ENCODE results near the gene LRP11. TPM values are rescaled to one million over a fixed set of nuclear protein-coding genes. Genes with fewer than 3 reads are reported as not detected.

LRP11 gene
- total and polyA plus RNA-seq, 9 of the 15 experiments (the other 6 are each of a cell fraction or from before 2014, with no cell fraction given) = 0.51 to 3.5 (median 2.4) TPM

- TF ChIP-seq NFYB (IDR thresholded peaks at IDR 0.05; ENCODE audit: extremely low read depth, insufficient read length) = no peak
- no peak for TF ChIP-seq NR2C1 (IDR thresholded peaks at IDR 0.05)
- TF ChIP-seq NR2C1 (tag; IDR thresholded peaks at IDR 0.05) = no peak
- TF ChIP-seq GABPB1 (CRISPR knock-in tag; IDR thresholded peaks at IDR 0.05) = 0 out of 2 replicates have a peak, but pooled peaks have one; percentile 27
- no peak for TF ChIP-seq HMG20A (CRISPR knock-in tag; conservative IDR thresholded peaks at IDR 0.05)
- TF ChIP-seq HDAC2 (IDR thresholded peaks at IDR 0.05) = peak; percentile 22; the same call in 1 of the 2 replicates
- no peak for TF ChIP-seq ZBTB1 (CRISPR knock-in tag; IDR thresholded peaks at IDR 0.05; ENCODE audit: borderline replicate concordance, low read depth)
- TF ChIP-seq ZC3H8 (IDR thresholded peaks at IDR 0.05) = no peak
- TF ChIP-seq, protein P1, sequence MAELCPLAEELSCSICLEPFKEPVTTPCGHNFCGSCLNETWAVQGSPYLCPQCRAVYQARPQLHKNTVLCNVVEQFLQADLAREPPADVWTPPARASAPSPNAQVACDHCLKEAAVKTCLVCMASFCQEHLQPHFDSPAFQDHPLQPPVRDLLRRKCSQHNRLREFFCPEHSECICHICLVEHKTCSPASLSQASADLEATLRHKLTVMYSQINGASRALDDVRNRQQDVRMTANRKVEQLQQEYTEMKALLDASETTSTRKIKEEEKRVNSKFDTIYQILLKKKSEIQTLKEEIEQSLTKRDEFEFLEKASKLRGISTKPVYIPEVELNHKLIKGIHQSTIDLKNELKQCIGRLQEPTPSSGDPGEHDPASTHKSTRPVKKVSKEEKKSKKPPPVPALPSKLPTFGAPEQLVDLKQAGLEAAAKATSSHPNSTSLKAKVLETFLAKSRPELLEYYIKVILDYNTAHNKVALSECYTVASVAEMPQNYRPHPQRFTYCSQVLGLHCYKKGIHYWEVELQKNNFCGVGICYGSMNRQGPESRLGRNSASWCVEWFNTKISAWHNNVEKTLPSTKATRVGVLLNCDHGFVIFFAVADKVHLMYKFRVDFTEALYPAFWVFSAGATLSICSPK (IDR thresholded peaks at IDR 0.05; ENCODE audit: borderline replicate concordance) = no peak
- TF ChIP-seq, protein P2, sequence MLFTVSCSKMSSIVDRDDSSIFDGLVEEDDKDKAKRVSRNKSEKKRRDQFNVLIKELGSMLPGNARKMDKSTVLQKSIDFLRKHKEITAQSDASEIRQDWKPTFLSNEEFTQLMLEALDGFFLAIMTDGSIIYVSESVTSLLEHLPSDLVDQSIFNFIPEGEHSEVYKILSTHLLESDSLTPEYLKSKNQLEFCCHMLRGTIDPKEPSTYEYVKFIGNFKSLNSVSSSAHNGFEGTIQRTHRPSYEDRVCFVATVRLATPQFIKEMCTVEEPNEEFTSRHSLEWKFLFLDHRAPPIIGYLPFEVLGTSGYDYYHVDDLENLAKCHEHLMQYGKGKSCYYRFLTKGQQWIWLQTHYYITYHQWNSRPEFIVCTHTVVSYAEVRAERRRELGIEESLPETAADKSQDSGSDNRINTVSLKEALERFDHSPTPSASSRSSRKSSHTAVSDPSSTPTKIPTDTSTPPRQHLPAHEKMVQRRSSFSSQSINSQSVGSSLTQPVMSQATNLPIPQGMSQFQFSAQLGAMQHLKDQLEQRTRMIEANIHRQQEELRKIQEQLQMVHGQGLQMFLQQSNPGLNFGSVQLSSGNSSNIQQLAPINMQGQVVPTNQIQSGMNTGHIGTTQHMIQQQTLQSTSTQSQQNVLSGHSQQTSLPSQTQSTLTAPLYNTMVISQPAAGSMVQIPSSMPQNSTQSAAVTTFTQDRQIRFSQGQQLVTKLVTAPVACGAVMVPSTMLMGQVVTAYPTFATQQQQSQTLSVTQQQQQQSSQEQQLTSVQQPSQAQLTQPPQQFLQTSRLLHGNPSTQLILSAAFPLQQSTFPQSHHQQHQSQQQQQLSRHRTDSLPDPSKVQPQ (CRISPR knock-in tag; IDR thresholded peaks at IDR 0.05; ENCODE audit: borderline replicate concordance) = no peak
- TF ChIP-seq YY1 (IDR thresholded peaks at IDR 0.05; ENCODE audit: borderline replicate concordance in 1 of 3, control insufficient read depth in 1 of 3, extremely low read depth in 1 of 3, insufficient read depth in 3 of 3, insufficient read length in 1 of 3, insufficient replicate concordance in 2 of 3, low read depth in 1 of 3, low read length in 2 of 3) = peak in 1 of 3 experiments; percentile 74
- TF ChIP-seq, protein P3, sequence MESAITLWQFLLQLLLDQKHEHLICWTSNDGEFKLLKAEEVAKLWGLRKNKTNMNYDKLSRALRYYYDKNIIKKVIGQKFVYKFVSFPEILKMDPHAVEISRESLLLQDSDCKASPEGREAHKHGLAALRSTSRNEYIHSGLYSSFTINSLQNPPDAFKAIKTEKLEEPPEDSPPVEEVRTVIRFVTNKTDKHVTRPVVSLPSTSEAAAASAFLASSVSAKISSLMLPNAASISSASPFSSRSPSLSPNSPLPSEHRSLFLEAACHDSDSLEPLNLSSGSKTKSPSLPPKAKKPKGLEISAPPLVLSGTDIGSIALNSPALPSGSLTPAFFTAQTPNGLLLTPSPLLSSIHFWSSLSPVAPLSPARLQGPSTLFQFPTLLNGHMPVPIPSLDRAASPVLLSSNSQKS (CRISPR knock-in tag; IDR thresholded peaks at IDR 0.05) = no peak
- no peak for TF ChIP-seq POLR2AphosphoS2 (IDR thresholded peaks at IDR 0.05; ENCODE audit: low read length)
- TF ChIP-seq, protein P4, sequence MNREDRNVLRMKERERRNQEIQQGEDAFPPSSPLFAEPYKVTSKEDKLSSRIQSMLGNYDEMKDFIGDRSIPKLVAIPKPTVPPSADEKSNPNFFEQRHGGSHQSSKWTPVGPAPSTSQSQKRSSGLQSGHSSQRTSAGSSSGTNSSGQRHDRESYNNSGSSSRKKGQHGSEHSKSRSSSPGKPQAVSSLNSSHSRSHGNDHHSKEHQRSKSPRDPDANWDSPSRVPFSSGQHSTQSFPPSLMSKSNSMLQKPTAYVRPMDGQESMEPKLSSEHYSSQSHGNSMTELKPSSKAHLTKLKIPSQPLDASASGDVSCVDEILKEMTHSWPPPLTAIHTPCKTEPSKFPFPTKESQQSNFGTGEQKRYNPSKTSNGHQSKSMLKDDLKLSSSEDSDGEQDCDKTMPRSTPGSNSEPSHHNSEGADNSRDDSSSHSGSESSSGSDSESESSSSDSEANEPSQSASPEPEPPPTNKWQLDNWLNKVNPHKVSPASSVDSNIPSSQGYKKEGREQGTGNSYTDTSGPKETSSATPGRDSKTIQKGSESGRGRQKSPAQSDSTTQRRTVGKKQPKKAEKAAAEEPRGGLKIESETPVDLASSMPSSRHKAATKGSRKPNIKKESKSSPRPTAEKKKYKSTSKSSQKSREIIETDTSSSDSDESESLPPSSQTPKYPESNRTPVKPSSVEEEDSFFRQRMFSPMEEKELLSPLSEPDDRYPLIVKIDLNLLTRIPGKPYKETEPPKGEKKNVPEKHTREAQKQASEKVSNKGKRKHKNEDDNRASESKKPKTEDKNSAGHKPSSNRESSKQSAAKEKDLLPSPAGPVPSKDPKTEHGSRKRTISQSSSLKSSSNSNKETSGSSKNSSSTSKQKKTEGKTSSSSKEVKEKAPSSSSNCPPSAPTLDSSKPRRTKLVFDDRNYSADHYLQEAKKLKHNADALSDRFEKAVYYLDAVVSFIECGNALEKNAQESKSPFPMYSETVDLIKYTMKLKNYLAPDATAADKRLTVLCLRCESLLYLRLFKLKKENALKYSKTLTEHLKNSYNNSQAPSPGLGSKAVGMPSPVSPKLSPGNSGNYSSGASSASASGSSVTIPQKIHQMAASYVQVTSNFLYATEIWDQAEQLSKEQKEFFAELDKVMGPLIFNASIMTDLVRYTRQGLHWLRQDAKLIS (CRISPR knock-in tag; IDR thresholded peaks at IDR 0.05) = 0 out of 2 replicates have a peak, but pooled peaks have one; percentile 49
- TF ChIP-seq ZNF175 (CRISPR knock-in tag; IDR thresholded peaks at IDR 0.05; ENCODE audit: low read depth) = no peak
These were observed 698 bp upstream of the LRP11 start (continued) for GRCh38 chr6:149864578-149865535.
